Fibroblast of mammary gland (primary cell): ENCODE results near the gene SCFD1.

Source experiments
- DNase-seq: peaks from one replicate; pipeline ENCODE4 v3.0.0-alpha.2; 2010; ENCODE audit warnings: low read depth
- H3K4me3 ChIP-seq: 2 replicates; pipeline ENCODE4 v1.5.1; 2011; ENCODE audit warnings: low read depth, mild to moderate bottlenecking, low read length, moderate library complexity; ENCODE audit not compliant: control insufficient read depth
- CTCF ChIP-seq: conservative IDR thresholded peaks from 2 replicates; pipeline ENCODE4 v1.5.1; 2011; ENCODE audit warnings: low read depth, low read length, inconsistent platforms; ENCODE audit not compliant: control insufficient read depth, insufficient read depth

Gene SCFD1

GRCh38 chr14:30581283-30581625 lies 40.9 kb upstream of the SCFD1 start:
- no peak overlapping the region for H3K4me3 ChIP-seq
- TF ChIP-seq CTCF, result no peak
- DNase-seq, result no peak

GRCh38 chr14:30582376-30582775 lies 39.7 kb upstream of the SCFD1 start:
- no peak for TF ChIP-seq CTCF
- H3K4me3 ChIP-seq, result no peak overlapping the region
- no peak for DNase-seq

GRCh38 chr14:30584058-30584630 lies 38.0 kb upstream of the SCFD1 start:
- TF ChIP-seq CTCF, result no peak
- no peak overlapping the region for H3K4me3 ChIP-seq
- peak; percentile 5 for DNase-seq

- no peak for TF ChIP-seq CTCF
- DNase-seq, result no peak
- no peak overlapping the region for H3K4me3 ChIP-seq
These were observed 36.9 kb upstream of the SCFD1 start for GRCh38 chr14:30585204-30585603.

GRCh38 chr14:30587141-30587540 lies 35.0 kb upstream of the SCFD1 start:
- H3K4me3 ChIP-seq, result no peak overlapping the region
- DNase-seq, result no peak
- no peak for TF ChIP-seq CTCF

- TF ChIP-seq CTCF, result no peak
- no peak overlapping the region for H3K4me3 ChIP-seq
- no peak for DNase-seq
These were observed 33.2 kb upstream of the SCFD1 start for GRCh38 chr14:30588873-30589272.

- no peak for DNase-seq
- H3K4me3 ChIP-seq, result no peak overlapping the region
- no peak for TF ChIP-seq CTCF
These were observed 25.2 kb upstream of the SCFD1 start for GRCh38 chr14:30596935-30597334.
